Measurements from ENCODE around the gene CIB4.

GRCh38 chr2:26584656-26585055 lies 56.5 kb downstream of the CIB4 start:
- no peak for TF ChIP-seq CTCF (IDR thresholded peaks at IDR 0.05)
- TF ChIP-seq POLR2A (IDR thresholded peaks at IDR 0.05) = no peak
